GM19397 (cell line): ENCODE data around the gene SLC16A10.
"Not testable (repeated sequence)": the region's sequence is repeated elsewhere in the genome, so short reads cannot be mapped to it uniquely, and the experiment has no call there.

Source experiments
- ATAC-seq: cut with Tn5 transposase; IDR thresholded peaks from one replicate; pipeline ENCODE4 v1.9.1; 2021; ENCODE audit warnings: mild to moderate bottlenecking, moderate library complexity; ENCODE audit not compliant: unreplicated experiment

SLC16A10 gene

GRCh38 chr6:111255838-111256237, 168.5 kb downstream of the SLC16A10 start:
- not testable (repeated sequence) for ATAC-seq

DNA sequence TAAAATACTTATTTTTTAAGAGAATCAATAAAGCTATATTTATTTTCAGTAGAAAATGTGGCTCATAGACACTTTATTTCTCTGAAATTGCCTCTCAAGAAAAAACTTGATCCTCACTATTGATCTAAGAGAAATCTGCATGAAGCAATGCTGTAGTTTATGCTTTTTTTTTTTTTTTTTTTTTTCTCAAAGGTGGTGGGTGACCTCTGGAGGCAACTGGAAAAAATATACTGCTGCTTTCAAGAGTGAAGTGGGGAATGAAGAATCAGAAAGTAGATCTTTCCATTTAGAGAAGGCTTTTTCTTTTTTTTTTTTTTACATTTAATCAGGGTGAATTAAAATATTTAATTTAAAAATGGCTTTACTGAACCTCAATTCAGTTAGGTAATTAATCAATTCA, 169.3 kb downstream of the SLC16A10 start:
- no peak for ATAC-seq

- no peak for ATAC-seq
These were observed 170.7 kb downstream of the SLC16A10 start for GRCh38 chr6:111258010-111258409.

DNA sequence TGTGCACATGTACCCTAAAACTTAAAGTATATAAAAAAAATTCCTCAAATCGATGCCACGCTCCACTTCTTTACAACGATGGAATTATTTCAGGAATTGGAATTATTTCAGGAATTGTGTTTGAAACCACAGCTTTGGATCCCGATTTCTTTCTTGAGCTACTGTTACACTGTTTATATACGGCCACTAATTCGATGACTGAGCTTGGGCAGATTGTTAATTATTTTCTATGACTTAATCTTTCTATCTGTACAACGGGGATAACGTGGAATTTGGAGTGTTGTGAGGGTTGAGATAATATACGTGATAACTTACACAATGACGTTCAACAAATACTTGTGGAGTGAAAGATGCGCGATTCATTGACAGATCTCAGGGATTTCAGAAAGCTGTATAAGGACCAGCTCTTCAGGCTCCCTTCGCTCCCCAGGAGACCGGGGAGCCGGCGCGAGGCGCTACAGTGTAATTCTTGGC, 171.3 kb downstream of the SLC16A10 start:
- ATAC-seq, result no peak

DNA sequence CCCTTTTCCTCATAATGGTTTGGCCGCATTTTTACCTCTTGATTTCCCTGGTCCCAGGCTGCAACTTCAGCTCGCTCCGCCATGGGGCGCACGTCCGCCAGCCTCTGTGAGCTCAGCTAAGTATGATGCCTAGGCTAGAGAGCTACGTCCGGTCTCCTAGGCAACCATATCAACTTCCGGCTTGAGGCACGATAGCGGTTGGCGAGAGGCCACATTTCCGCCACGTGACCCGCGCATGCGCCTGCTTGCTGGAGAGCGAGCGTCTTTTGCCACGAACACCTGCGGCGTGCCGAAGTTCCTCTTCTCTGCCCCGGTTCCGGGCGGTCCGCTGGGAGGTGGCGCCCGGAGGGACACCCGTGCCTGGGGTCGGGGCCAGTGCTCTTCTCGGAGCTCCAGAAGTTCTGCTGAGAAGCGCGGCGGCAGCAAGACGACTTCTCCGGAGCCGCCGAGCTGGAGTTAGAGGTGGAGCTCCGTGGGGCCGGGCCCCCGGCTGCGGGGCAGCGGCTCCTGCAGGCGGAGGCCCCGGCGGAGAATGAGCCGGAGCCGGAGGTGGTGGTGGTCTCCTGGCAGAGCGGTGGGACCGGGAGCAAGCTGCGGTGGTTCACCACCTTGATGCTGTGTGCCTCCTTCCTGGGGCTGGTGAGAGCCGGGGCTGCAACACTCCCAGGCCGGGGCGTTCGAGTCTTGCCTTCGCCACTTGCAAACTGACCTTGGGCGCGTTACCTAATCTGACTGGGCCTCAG, 172.0 kb downstream of the SLC16A10 start:
- peak; percentile 98 for ATAC-seq

GRCh38 chr6:111260570-111261298, 173.4 kb downstream of the SLC16A10 start:
- no peak for ATAC-seq

DNA sequence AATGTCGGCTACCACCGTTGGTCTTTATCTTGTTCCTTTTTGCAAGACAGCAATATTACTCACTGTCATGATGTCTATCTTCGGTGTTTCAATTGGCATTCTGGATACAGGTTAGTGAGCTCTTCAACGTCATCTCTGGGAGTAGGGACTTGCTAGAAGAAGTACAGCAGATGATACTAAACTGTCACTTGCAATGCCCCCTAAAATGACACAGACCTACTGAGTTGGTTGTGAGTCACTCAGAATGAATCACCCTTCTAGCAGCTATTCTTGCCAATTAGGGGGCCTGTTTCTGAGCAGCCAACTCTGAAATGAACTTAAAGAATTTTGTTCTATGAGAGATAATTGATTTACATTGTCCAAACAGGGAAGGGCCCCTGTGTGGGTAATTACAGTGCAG, 176.5 kb downstream of the SLC16A10 start:
- no peak for ATAC-seq

DNA sequence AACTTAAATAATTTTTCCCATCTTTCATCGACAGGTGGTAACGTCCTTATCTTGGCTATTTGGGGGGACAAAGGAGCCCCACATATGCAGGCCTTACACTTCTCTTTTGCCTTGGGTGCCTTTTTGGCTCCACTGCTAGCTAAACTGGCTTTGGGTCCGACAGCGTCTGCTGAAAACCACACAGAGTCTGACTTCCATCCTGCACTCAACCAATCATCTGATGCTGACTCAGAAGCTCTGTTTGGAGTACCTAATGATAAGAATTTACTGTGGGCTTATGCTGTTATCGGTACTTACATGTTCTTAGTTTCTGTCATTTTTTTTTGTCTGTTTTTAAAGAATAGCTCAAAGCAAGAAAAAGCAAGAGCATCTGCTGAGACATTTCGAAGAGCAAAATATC, 178.5 kb downstream of the SLC16A10 start:
- no peak for ATAC-seq

DNA sequence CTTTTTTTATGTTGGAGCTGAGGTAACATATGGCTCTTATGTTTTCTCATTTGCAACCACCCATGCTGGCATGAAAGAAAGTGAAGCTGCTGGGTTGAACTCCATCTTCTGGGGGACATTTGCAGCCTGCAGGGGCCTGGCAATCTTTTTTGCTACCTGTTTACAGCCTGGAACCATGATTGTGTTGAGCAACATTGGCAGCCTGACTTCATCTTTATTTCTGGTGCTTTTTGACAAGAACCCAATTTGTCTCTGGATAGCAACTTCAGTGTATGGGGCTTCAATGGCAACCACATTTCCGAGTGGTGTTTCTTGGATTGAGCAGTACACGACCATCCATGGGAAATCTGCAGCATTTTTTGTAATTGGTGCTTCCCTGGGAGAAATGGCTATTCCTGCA, 179.0 kb downstream of the SLC16A10 start:
- no peak for ATAC-seq

GRCh38 chr6:111267764-111268333, 180.5 kb downstream of the SLC16A10 start:
- no peak for ATAC-seq

- ATAC-seq, result no peak
These were observed 182.2 kb downstream of the SLC16A10 start for GRCh38 chr6:111269401-111269970.

- ATAC-seq, result no peak
These were observed 182.8 kb downstream of the SLC16A10 start for GRCh38 chr6:111270121-111270520.

DNA sequence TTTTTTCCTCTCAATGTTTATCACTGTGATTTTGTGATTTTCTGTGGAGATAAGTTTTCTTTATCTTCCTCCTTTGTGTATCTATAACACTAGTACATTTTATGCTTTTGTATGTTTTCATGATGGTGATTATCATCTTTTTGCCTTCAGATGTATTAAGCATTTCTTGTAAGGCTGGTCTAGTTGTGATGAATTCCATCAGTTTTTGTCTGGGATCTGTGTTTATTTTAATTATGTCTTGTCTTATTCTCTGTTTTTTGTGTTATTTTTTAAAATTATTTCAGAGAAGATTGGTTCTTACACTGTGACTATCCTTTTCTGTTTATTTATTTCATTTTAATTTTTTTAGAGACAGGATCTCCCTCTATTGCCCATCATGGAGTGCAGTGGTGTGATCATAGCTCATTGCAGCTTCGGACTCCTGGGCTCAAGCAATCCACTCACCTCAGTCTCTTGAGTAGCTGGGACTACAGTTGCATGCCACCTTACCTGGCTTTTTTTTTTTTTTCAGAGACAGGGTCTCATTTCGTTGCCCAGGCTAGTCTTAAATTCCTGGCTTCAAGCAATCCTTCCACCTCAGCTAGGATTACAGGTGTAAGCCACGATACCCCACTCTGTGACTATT, 187.4 kb downstream of the SLC16A10 start:
- ATAC-seq, result no peak

GRCh38 chr6:111276335-111276734, 189.0 kb downstream of the SLC16A10 start:
- ATAC-seq, result no peak

GRCh38 chr6:111276736-111277135, 189.4 kb downstream of the SLC16A10 start:
- ATAC-seq, result no peak

- ATAC-seq, result no peak
These were observed 190.5 kb downstream of the SLC16A10 start for GRCh38 chr6:111277819-111278218.

GRCh38 chr6:111278731-111279130, 191.4 kb downstream of the SLC16A10 start:
- ATAC-seq, result no peak

GRCh38 chr6:111280445-111280955, 193.2 kb downstream of the SLC16A10 start:
- no peak for ATAC-seq
